Measurements from ENCODE around the gene PTPRN.
"Not testable (repeated sequence)": the region's sequence is repeated elsewhere in the genome, so short reads cannot be mapped to it uniquely, and the experiment has no call there.

Gene PTPRN

GRCh38 chr2:219268294-219268693, 40.9 kb downstream of the PTPRN start:
- DNase-seq (ENCODE audit: low spot score) = no peak

- DNase-seq (ENCODE audit: low spot score) = no peak
Measured at GRCh38 chr2:219266886-219267285, 42.3 kb downstream of the PTPRN start.

GRCh38 chr2:219266232-219266631, 43.0 kb downstream of the PTPRN start:
- no peak for DNase-seq (ENCODE audit: low spot score)

- no peak for DNase-seq (ENCODE audit: low spot score)
Measured at GRCh38 chr2:219261024-219261855, 48.0 kb downstream of the PTPRN start.

DNA sequence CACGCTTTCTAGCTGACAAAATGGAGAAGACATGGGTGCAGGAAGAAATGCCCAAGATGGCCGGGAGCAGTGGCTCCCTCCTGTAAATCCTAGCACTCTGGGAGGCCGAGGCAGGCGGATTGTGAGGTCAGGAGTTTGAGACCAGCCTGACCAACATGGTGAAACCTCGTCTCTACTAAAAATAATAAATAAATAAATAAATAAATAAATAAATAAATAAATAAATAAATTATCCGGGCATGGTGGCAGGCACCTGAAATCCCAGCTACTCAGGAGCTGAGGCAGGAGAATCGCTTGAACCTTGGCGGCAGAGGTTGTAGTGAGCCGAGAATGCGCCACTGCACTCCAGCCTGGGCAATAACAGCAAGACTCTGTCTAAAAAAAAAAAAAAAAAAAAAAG, 50.3 kb downstream of the PTPRN start:
- not testable (repeated sequence) for DNase-seq (ENCODE audit: low spot score)

DNA sequence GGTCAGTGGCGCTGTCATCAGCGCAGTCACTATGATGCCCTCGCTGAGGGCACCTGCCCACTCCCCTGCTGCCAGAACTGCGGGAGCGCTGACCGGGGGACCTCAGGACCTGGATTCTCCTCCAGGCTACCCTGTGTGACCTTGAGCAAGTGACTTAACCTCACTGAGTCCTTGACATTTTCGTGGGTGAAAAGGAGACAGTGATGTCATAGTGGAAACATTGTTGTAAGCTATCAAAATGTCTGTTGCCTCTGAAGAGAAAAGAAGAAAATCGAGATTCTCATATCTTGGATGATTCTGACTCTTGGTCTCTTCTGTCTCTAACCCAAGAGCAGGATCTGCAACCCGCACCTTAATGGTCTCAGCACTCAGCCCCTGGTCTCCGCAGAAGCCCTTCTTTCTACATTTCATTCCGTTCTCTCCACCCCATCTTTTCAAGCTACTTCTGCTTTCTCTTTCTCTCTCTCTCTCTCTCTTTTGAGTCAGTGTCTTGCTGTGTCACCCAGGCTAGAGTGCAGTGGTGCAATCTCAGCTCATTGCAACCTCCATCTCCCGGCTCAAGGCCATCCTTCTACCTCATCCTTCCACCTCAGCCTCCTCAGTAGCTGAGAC, 54.5 kb downstream of the PTPRN start:
- no peak for DNase-seq (ENCODE audit: low spot score)

- DNase-seq (ENCODE audit: low spot score) = peak; percentile 77
Measured at GRCh38 chr2:219253753-219254589, 55.2 kb downstream of the PTPRN start, which contains the start of gene TUBA4A. Gene TUBA4A, minus strand, starts transcription at chr2:219253918. Its CDS starts 60 bp downstream, at chr2:219253858.

DNA sequence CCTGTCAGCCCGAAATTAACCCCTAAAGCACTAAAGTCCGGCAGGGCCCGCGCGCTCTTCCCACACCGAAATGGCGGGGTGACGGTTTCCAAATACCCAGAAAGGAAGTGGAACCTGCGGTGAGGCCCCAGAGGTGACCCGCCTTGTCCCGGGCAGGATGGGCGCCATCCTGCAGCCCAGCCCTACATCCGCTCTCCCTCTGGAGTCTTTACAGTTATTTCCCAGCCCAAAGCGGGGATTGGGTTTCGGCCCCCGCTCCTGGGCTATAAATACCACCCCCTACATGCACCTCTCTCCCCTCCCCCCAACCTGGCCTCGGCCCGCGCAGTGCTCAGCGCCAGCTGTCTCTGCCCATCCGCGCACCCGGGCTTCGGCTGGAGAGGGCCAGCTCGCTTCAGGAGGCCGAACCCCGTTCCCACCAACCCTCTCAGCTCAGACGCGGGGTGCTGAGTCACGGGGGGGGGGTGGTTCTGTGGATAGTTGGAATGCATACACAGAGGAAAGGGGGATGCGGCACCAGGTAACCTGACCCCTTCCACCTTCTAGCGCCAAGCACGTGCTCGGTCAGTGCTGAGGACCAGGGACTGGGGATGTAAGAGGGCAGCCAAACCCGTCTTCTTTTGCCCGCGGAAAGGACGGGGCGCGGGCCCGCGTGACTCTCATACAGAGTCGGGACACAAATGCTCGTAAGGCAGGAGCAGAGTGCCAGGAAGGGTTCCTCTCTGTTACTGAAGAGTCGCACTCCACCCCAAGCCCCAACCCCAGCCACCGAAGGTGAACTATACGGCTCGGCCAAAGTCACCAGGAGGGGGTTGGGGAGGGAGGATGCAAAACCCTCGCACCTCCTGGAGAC, 56.1 kb downstream of the PTPRN start, which contains the start of gene TUBA4B:
Gene TUBA4B (plus strand): TSS at position 344 of the 853 bp plus-strand sequence. CDS start 165 bp downstream, at position 509.
- peak; percentile 89 for DNase-seq (ENCODE audit: low spot score)

GRCh38 chr2:219252570-219252899, 56.7 kb downstream of the PTPRN start:
- peak; percentile 35 for DNase-seq (ENCODE audit: low spot score)

DNA sequence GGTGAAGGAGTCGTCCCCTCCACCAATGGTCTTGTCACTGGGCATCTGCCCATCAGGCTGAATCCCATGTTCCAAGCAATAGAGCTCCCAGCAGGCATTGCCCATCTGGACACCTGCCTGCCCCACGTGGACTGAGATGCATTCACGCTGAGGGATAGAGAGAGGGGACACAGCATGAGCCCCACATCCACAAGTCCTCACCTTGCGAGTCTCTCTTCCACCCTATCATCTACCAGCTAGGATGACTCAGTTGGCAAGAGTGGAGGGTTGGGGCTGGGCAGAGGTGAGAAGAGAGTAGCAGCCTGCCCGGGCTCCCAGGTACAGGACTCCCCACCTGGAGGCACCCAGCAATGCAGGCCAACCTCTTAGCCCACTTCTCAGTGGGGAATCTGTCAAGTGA, 57.1 kb downstream of the PTPRN start:
- no peak for DNase-seq (ENCODE audit: low spot score)

GRCh38 chr2:219251656-219252055, 57.5 kb downstream of the PTPRN start:
- no peak for DNase-seq (ENCODE audit: low spot score)

DNA sequence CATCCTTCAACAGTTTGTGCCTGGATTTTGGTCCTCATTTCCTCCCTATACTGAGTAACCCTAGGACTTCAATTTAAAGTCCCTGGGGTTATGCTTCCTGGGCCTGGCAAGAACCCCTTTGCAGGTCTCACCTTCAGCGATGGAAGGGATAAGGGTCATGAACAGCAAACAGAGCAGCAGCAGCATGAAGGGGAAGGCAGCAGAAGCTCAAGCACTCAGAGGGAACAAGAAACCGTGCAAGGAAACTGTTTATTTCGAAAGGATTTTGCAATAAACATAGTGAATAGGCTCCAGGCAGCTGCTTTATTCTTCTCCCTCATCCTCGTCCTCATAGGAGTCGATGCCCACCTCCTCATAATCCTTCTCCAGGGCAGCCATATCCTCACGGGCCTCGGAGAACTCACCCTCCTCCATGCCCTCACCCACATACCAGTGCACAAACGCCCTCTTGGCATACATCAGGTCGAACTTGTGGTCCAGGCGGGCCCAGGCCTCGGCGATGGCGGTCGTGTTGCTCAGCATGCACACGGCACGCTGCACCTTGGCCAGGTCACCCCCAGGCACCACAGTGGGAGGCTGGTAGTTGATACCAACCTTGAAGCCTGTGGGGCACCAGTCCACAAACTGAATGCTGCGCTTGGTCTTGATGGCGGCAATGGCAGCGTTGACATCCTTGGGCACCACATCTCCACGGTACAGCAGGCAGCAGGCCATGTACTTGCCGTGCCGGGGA, 59.0 kb downstream of the PTPRN start:
- no peak for DNase-seq (ENCODE audit: low spot score)

DNA sequence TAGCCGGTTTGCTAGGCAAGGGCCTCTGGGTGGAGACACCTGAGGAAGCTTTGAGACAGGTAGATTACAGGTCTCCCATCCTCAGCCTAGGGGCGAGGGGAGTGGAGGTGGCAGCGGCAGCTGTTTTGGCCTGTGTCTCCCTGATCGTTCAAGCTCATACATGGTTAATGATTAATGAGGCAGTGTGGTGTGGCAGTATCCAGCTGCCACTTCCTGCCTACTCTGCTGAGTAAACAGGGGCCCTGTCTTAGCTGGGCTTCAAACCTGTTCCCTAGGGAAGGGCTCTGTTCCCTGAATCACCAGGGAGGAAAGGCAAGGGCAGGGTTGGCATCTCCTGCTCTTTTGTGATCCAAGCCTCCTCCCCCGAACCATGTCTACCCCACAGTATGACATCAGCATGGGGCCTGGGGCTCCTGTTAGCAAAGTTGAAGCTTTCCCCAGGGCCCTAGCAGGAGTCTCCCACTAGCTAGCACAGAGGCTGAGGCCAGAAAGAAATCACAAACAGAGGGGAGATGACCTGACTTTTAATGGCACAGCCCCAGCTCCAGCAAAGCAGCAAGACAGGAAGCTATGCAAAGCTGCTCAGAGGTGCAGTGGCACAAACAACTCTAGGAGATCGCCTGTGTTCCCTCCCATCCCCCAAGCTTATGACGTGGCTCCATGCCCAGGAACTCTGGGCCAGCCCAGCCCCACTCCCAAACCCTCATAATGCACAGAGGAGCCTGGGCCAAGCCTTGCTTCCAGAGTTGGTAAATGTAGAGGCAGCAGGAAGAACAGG, 59.8 kb downstream of the PTPRN start:
- DNase-seq (ENCODE audit: low spot score) = peak; percentile 90

GRCh38 chr2:219248845-219249202, 60.4 kb downstream of the PTPRN start:
- DNase-seq (ENCODE audit: low spot score) = no peak

DNA sequence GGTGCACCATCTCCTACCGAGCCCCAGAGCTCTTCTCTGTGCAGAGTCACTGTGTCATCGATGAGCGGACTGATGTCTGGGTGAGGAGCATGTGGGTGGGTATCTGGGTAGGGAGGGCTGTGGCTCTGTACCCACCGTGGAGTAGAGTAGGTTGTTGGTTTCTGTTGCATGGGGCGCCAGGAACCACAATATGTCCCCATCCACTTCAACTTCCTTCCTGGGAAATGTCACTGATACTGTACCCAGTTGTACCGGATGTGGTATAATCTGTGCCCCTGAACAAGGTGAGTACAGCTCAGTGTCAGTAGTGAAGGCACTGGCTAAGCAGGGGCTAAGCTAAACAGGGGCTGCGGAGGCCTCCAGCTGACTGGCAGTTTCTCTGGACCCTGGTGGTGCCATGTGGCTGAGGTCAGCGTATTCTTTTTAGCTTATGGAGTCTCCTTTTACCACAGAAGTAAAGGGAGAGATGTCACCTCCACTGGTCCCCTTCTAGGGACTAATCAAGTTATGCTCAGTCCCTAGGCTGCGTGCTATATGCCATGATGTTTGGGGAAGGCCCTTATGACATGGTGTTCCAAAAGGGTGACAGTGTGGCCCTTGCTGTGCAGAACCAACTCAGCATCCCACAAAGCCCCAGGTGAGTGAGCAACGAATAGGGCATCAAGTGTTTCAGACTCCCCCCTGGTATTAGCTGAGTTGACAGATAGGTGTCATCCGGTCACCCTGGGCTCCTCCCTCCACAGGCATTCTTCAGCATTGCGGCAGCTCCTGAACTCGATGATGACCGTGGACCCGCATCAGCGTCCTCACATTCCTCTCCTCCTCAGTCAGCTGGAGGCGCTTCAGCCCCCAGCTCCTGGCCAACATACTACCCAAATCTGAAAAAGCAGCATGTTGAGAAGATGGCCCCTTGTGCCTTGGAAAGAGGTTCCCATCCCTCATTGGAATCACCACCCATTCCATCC, 61.2 kb downstream of the PTPRN start:
- DNase-seq (ENCODE audit: low spot score) = no peak

- DNase-seq (ENCODE audit: low spot score) = no peak
Measured at GRCh38 chr2:219246559-219246958, 62.6 kb downstream of the PTPRN start.

DNA sequence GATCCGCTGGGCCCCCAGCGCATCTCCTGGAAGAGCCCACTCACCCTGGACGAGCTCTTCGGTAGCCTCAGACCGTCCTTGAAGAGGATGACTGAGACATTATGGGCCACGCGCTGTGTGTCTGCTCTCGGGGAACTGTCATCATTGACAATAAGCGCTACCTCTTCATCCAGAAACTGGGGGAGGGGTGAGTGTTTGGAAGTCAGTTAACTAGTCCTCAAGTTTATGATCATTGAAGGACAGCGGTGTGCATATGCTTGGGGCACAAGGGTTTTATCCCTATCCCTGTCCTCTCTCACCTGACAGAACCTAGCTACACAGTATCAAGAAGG, 63.3 kb downstream of the PTPRN start:
- no peak for DNase-seq (ENCODE audit: low spot score)

DNA sequence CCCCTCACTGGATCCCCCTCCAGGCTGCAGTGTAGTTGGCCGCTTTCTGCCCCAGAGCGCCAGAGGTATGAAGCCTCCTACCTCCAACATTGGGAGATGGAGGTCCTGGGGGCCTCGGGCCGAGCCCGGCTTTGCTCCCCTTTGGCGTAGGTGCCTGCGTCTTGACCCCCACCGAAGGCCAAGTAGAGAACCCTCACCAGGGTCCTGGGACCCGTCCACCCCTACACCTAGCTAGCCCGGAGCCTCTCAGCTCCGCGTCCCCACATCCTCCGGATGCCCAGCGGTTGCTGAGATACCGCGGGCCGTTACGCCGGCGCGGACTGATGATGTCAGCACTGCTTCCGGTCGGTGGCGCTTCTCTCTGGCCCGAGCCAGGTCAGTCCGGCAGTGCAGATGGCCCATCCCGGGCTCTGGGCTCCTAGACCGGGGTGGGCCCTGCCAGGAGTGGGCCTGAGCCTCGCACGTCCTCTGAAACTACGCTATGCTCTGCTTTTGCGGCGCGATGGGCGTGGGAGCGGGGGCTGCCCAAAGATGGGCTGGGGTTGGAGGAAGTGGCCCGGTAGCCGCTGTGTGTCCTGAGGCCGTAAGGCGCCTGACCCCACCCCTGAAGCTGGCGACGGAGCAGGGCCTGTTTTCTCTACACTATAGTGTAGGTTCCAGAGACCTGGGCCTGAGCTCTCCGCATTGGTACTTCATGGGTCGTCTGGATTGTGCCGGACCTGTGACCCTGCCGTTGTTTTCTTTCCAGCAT, 63.9 kb downstream of the PTPRN start, which contains the start of the genes GLB1L and STK16:
Gene GLB1L (minus strand): TSS at position 297 of the 751 bp plus-strand sequence. CDS start 1,871 bp downstream, outside the sequence.
Gene STK16 (plus strand): TSS at position 332 of the 751 bp plus-strand sequence. CDS start 521 bp downstream, outside the sequence.
- DNase-seq (ENCODE audit: low spot score) = peak; percentile 83

All from SW480 (cell line).